AG04449 (cell line): ENCODE measurements around the gene TMEM237.
A peak's percentile ranks its signal among the peaks of the same experiment; 100 is the strongest.

Source experiments
- CTCF ChIA-PET: fragments of 350-600 bp; formaldehyde crosslinking; extraction: SDS; loops from one replicate; lab custom pipeline; 2021; ENCODE audit warnings: antibody characterized with exemption; lab: Yijun Ruan, JAX
- POLR2A ChIA-PET: fragments of 400-600, 350-600 bp; formaldehyde crosslinking; extraction: SDS; loops from one replicate; lab custom pipeline; 2020; ENCODE audit warnings: antibody characterized with exemption, inconsistent platforms; lab: Yijun Ruan, JAX
- DNase-seq: peaks from one replicate; pipeline ENCODE4 v3.0.0-alpha.2; 2010; ENCODE audit warnings: low read depth, low spot score
- H3K4me3 ChIP-seq: 2 replicates; pipeline ENCODE4 v1.5.1; 2011; ENCODE audit warnings: low read depth, mild to moderate bottlenecking, control low read depth, low read length
- TF ChIP-seq, protein P1 (sequence below): IDR thresholded peaks from one replicate; pipeline ENCODE4 v1.5.1; 2011; ENCODE audit warnings: mild to moderate bottlenecking, moderate library complexity, low read length, control low read depth, inconsistent platforms; ENCODE audit not compliant: insufficient read depth; ENCODE audit errors: missing control alignments

Gene TMEM237

DNA sequence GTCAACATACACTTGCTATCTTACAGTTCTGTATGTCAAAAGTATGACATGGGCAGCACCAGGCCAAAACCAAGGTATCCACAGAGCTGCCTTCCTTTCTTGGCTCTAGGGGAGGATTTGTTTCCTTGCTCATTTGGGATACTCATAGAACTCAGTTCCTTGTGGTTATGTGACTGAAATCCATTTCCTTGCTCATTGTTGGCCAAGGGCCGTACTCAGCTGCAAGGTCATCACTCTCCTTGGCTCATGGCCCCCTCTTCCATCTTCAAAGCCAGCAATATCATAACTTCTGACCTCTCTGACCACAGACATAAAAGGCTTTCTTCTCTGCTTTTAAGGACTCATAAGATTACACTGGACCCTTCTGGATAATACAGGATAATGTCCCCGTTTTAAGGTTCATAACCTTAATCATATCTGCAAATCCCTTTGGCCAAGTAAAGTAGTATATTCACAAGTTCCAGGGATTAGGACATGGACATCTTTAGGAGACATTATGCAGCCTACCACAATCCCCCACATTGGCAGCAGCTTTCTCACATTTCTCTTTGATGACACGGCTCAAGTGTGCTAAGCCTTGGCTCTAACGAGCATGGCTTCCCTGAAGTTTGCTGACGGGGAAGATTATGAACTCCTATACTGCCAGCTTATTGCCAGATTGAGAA is 20.9 kb downstream of the TMEM237 start:
- H3K4me3 ChIP-seq = no peak overlapping the region
- no peak for DNase-seq
- TF ChIP-seq, protein P1, sequence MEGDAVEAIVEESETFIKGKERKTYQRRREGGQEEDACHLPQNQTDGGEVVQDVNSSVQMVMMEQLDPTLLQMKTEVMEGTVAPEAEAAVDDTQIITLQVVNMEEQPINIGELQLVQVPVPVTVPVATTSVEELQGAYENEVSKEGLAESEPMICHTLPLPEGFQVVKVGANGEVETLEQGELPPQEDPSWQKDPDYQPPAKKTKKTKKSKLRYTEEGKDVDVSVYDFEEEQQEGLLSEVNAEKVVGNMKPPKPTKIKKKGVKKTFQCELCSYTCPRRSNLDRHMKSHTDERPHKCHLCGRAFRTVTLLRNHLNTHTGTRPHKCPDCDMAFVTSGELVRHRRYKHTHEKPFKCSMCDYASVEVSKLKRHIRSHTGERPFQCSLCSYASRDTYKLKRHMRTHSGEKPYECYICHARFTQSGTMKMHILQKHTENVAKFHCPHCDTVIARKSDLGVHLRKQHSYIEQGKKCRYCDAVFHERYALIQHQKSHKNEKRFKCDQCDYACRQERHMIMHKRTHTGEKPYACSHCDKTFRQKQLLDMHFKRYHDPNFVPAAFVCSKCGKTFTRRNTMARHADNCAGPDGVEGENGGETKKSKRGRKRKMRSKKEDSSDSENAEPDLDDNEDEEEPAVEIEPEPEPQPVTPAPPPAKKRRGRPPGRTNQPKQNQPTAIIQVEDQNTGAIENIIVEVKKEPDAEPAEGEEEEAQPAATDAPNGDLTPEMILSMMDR = no peak
- ChIA-PET CTCF (interaction anchor here (1.2 to 1.5 kb wide), 2 partner anchors 170 to 232 kb away, joined by 3 to 4 read pairs; no protein-coding TSS in a partner anchor), POLR2A (no interaction called here)

DNA sequence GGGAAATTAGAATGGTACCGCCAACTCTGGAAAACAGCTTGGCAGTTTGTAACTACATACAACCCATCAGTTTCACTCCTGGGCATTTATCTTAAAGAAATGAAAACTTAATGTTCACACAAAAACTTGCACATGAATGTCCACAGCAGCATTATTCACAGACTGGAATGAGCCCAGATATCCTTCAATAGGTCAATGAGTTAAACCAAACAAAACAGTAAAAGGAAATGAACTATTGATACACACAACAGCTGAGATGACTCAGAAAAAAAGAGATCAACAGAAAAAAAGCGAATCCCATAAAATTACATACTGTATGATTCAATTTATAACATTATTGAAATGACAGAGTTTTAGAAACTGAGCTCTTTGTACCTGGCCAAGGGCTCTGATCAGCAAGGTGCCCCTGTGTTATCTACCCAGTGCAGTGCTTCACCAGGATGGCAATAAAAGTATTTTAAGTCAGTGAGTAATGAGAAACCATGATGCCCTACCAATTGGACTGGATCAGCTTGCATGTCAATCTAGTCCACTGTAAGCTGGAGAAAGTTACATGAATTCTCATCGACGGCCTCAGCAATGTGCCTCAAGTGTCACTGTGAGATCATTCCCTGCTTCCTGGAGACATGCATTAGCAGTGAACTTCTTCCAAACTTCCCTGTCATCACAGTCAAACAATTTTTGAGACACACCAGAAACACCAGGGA is 21.9 kb downstream of the TMEM237 start:
- POLR2A ChIA-PET = no interaction called here
- H3K4me3 ChIP-seq = no peak overlapping the region
- no peak for DNase-seq
- CTCF ChIA-PET = interaction anchor here (1.2 to 1.5 kb wide), 3 partner anchors 12 to 231 kb away, joined by 3 to 5 read pairs (median 4); no protein-coding TSS in a partner anchor
- TF ChIP-seq, protein P1 = no peak

DNA sequence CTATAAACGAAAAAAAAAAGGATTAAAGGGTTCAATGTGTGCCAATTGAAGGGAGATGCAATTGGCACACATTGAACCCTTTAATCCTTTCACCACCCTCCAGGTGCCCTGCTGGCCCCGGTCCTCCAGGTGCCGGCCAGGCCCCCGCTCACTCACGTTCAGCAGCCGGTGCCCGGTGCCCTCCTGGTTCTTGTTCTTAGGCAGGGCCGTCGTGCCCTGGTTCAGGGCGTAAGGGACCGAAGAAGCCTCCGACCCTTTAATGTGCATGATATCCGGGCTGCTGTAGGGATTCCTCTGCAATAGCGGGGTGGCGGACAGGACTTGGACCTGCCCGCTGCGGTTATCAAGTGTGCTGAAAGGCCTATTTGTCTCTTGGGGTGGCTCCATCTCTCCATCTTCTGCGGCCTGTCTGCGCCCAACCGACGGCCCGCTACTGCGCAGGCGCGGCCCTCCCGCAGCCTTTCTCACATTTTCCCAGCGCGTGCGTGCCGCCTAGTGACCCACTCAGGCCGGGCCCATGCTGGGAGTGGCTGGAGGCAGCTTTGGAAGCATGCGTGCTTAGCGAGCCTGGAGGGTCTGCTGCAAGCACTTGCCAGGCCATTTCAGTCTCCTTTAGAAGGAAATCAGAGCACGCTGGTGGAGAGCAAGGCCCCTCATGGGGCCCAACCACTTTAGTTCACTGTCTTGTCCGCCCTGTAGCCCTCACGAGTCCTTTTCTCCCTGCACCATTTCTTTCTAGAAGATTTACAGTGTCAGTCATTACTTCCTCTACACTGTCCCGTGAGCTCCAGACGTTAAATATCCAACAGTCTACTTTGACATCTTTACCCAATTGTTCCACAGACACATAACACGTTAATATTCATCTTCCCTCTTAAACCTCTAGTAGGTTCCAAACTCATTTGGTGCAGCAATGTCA is 24.3 kb downstream of the TMEM237 start:
- CTCF ChIA-PET = interaction anchor here (0.6 to 1.0 kb wide), 2 partner anchors 382 to 387 kb away, joined by 3 read pairs; no protein-coding TSS in a partner anchor
- H3K4me3 ChIP-seq = peak overlapping the region; percentile 59
- no peak for DNase-seq
- POLR2A ChIA-PET = interaction anchor here (0.5 kb wide), 1 partner anchor 385 kb away, joined by 4 read pairs; no protein-coding TSS in a partner anchor
- TF ChIP-seq, protein P1 = peak; percentile 52

DNA sequence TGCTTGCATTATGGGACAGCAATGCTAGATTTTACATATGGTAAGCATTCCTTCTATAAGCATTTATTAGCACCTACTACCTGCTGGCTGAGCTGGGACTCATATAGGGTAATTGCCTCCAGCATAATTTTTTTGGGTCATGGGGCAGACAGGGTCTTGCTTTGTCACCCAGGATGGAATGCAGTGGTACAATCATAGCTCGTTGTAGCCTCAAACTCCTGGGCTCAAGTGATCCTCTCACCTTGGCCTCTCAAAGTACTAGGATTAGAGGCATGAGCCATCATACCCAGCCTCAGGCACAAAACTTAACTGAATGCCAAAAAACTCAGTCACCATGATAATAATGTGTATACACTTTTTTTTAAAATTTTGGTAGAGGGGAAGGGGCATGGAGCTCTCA is 35.3 kb downstream of the TMEM237 start:
- no peak for DNase-seq
- TF ChIP-seq, protein P1 = no peak
- ChIA-PET CTCF (no interaction called here), POLR2A (no interaction called here)
- no peak overlapping the region for H3K4me3 ChIP-seq

DNA sequence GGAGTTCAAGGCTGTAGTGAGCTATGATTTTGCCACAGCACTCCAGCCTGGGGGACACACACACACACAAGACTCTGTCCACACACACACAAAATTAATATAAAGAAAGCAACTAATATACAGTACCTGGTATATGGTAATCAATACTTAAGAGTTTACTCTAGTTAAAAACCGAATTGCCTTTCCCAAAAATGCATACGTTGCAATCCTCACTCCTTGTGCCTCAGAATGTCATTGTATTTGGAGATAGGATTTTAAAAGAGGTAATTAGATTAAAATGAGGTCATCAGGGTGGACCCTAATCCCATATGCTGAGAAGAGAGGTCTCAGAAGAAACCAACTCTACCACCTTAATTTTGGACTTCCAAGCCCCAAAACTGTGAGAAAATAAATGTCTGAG is 35.7 kb downstream of the TMEM237 start:
- TF ChIP-seq, protein P1 = no peak
- no peak overlapping the region for H3K4me3 ChIP-seq
- CTCF ChIA-PET = no interaction called here
- DNase-seq = no peak
- POLR2A ChIA-PET = no interaction called here

DNA sequence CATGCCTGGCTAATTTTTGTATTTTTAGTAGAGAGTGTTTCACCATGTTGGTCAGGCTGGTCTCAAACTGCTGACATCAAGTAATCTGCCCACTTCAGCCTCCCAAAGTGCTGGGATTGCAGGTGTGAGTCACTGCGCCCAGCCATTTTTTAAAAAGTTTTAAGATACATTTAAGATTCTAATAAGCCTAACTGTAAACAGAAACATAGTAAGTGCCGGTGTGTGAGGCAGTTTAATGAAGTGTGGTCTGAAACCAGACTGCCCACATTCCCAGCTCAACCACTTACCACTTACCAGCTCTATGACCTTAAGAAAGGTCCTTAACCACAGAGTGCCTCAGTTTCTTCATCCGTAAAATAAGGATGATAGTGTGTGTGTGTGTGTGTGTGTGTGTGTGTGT is 42.4 kb downstream of the TMEM237 start:
- ChIA-PET CTCF (no interaction called here), POLR2A (no interaction called here)
- TF ChIP-seq, protein P1 = no peak
- H3K4me3 ChIP-seq = no peak overlapping the region
- DNase-seq = no peak
